HCT116 (cell line): ENCODE measurements around the gene TRPM4. TPM values are rescaled to one million over a fixed set of nuclear protein-coding genes. Genes with fewer than 3 reads are reported as not detected.

Source experiments
- ATAC-seq: fragments of 200-7000 bp; cut with Tn5 transposase; 2 replicates; pipeline ENCODE4 v1.9.1; 2020; ENCODE audit warnings: mild to moderate bottlenecking, moderate library complexity
- BruUV-seq: library from RNA; stranded (reverse); fragments of 400-500 nt; replicated peaks from 2 replicates; lab custom pipeline; 2021; lab: Mats Ljungman, UMichigan
- CTCF ChIA-PET: fragments of 300-600 bp; sonication (Branson Sonifier 250); formaldehyde crosslinking; loops from one replicate; lab custom pipeline; 2021; ENCODE audit warnings: antibody characterized with exemption; lab: Charles Lee
- POLR2A ChIA-PET: fragments of 300-600, 350-600 bp; sonication (Branson Sonifier 250); formaldehyde crosslinking; loops from one replicate; lab custom pipeline; 2021; ENCODE audit warnings: antibody characterized with exemption; lab: Charles Lee
- RAD21 ChIA-PET, 2 experiments: fragments of 300-600 bp; sonication (Branson Sonifier 250); formaldehyde crosslinking; loops; one replicate each; lab custom pipeline; 2023; ENCODE audit warnings: low total read pairs in 2 of 2; ENCODE audit not compliant: uncharacterized antibody in 2 of 2, unreplicated experiment in 2 of 2, low non-redundant PET in 1 of 2; lab: Charles Lee
- DNase-seq: peaks from one replicate; pipeline ENCODE4 v3.0.0-alpha.2; 2010; ENCODE audit warnings: low read depth, low spot score
- H2AFZ ChIP-seq: fragments of 200-600 bp; shearing (Covaris generic), sonication (generic); 2 replicates; pipeline ENCODE4 v1.6.1; 2017; ENCODE audit warnings: low read depth, mixed run types, mixed read lengths, antibody characterized with exemption, low read length; ENCODE audit not compliant: poor library complexity, severe bottlenecking
- H3K27ac ChIP-seq: 2 replicates; pipeline ENCODE4 v1.5.1; 2012; ENCODE audit warnings: low read depth, low read length
- H3K27me3 ChIP-seq: fragments of 200-600 bp; sonication (generic); 2 replicates; pipeline ENCODE4 v1.6.1; 2016; ENCODE audit warnings: mixed run types, low read length, mixed read lengths; ENCODE audit not compliant: insufficient read depth
- H3K36me3 ChIP-seq, 2 experiments: fragments of 200-500 bp in 1 of 2; fragments of 200-600 bp in 1 of 2; sonication (Bioruptor generic) in 1 of 2; sonication (generic) in 1 of 2; 2 replicates each; pipeline versions ENCODE4 v1.5.1 to v1.6.1; 2014 to 2016; ENCODE audit warnings: low read length in 2 of 2, inconsistent platforms in 1 of 2, mixed read lengths in 1 of 2, mixed run types in 1 of 2; ENCODE audit not compliant: insufficient read depth in 2 of 2, control insufficient read depth in 1 of 2
- H3K4me1 ChIP-seq, 2 experiments: fragments of 200-600 bp in 1 of 2; sonication (generic) in 1 of 2; 2 replicates each; pipeline versions ENCODE4 v1.5.1 to v1.6.1; 2012 to 2017; ENCODE audit warnings: low read length in 2 of 2, inconsistent platforms in 1 of 2, mild to moderate bottlenecking in 1 of 2, mixed read lengths in 1 of 2, mixed run types in 1 of 2, moderate library complexity in 1 of 2; ENCODE audit not compliant: insufficient read depth in 2 of 2, control insufficient read depth in 1 of 2
- H3K4me2 ChIP-seq: fragments of 200-600 bp; sonication (generic); 2 replicates; pipeline ENCODE4 v1.6.1; 2017; ENCODE audit warnings: mixed run types, low read length, mixed read lengths
- H3K4me3 ChIP-seq, 2 experiments: fragments of 200-600 bp in 1 of 2; sonication (generic) in 1 of 2; replicated peaks in 1 of 2; 2 replicates each; pipeline ENCODE4 v1.5.1; 2011 to 2016; ENCODE audit warnings: low read length in 2 of 2, control low read depth in 1 of 2, low read depth in 1 of 2, mild to moderate bottlenecking in 1 of 2, mixed read lengths in 1 of 2, mixed run types in 1 of 2
- H3K79me2 ChIP-seq: fragments of 200-600 bp; sonication (generic); 2 replicates; pipeline ENCODE4 v1.6.1; 2017; ENCODE audit warnings: mild to moderate bottlenecking, mixed run types, low read length, moderate library complexity, mixed read lengths; ENCODE audit not compliant: insufficient read depth
- H3K9ac ChIP-seq: fragments of 200-600 bp; sonication (generic); 2 replicates; pipeline ENCODE4 v1.6.1; 2016; ENCODE audit warnings: low read length, mixed read lengths
- H3K9me2 ChIP-seq: fragments of 200-600 bp; sonication (generic), shearing (Covaris generic); 2 replicates; pipeline ENCODE4 v1.6.1; 2017; ENCODE audit warnings: mixed run types, mild to moderate bottlenecking, moderate library complexity; ENCODE audit not compliant: insufficient read depth
- H3K9me3 ChIP-seq, 2 experiments: fragments of 200-500 bp in 1 of 2; fragments of 200-600 bp in 1 of 2; sonication (Bioruptor generic) in 1 of 2; sonication (generic) in 1 of 2; 2 replicates each; pipeline ENCODE4 v1.6.1; 2014 to 2017; ENCODE audit warnings: low read length in 2 of 2, mixed read lengths in 2 of 2, inconsistent platforms in 1 of 2, low read depth in 1 of 2, mild to moderate bottlenecking in 1 of 2, mixed run types in 1 of 2, moderate library complexity in 1 of 2; ENCODE audit not compliant: control insufficient read depth in 1 of 2, insufficient read depth in 1 of 2
- H4K20me1 ChIP-seq: fragments of 200-600 bp; sonication (generic), shearing (Covaris generic); 2 replicates; pipeline ENCODE4 v1.6.1; 2017; ENCODE audit warnings: mixed run types, mild to moderate bottlenecking, moderate library complexity; ENCODE audit not compliant: insufficient read depth
- ATF3 ChIP-seq: IDR thresholded peaks from 2 replicates; pipeline ENCODE4 v1.6.1; 2012
- CBX3 ChIP-seq: IDR thresholded peaks from 2 replicates; pipeline ENCODE4 v1.6.1; 2012; ENCODE audit warnings: low read depth
- CEBPB ChIP-seq: IDR thresholded peaks from 2 replicates; pipeline ENCODE4 v1.6.1; 2012; ENCODE audit warnings: low read depth
- CTCF ChIP-seq, 3 experiments: fragments of 200-600 bp in 1 of 3; sonication (generic) in 1 of 3; IDR thresholded peaks in 2 of 3; conservative IDR thresholded peaks in 1 of 3; 2 replicates each; pipeline ENCODE4 v1.5.1; 2012 to 2017; ENCODE audit warnings: low read depth in 2 of 3, low read length in 2 of 3, antibody characterized with exemption in 1 of 3, borderline replicate concordance in 1 of 3, control low read depth in 1 of 3, mild to moderate bottlenecking in 1 of 3, mixed read lengths in 1 of 3, mixed run types in 1 of 3, moderate library complexity in 1 of 3; ENCODE audit not compliant: insufficient read depth in 1 of 3
- EGR1 ChIP-seq: IDR thresholded peaks from 2 replicates; pipeline ENCODE4 v1.6.1; 2012; ENCODE audit warnings: low read depth
- ELF1 ChIP-seq: IDR thresholded peaks from 2 replicates; pipeline ENCODE4 v1.6.1; 2012; ENCODE audit warnings: low read depth, borderline replicate concordance
- EZH2 ChIP-seq: fragments of 200-600 bp; sonication (generic); IDR thresholded peaks from 2 replicates; pipeline ENCODE4 v1.6.1; 2017; ENCODE audit warnings: antibody characterized with exemption, mixed run types
- FOSL1 ChIP-seq: IDR thresholded peaks from 2 replicates; pipeline ENCODE4 v1.6.1; 2012; ENCODE audit warnings: low read depth
- MAX ChIP-seq: IDR thresholded peaks from 2 replicates; pipeline ENCODE4 v1.6.1; 2012
- POLR2A ChIP-seq: IDR thresholded peaks from 2 replicates; pipeline ENCODE4 v1.7.0; 2011; ENCODE audit warnings: borderline replicate concordance; ENCODE audit not compliant: insufficient read depth, insufficient read length; ENCODE audit errors: extremely low read depth
- POLR2AphosphoS5 ChIP-seq: IDR thresholded peaks from 2 replicates; pipeline ENCODE4 v1.6.1; 2011; ENCODE audit warnings: mild to moderate bottlenecking, low read depth, low read length, moderate library complexity
- RAD21 ChIP-seq: IDR thresholded peaks from 2 replicates; pipeline ENCODE4 v1.6.1; 2012; ENCODE audit warnings: low read depth, mild to moderate bottlenecking
- REST ChIP-seq: IDR thresholded peaks from 2 replicates; pipeline ENCODE4 v1.6.1; 2012; ENCODE audit warnings: low read depth
- SIN3A ChIP-seq: IDR thresholded peaks from 2 replicates; pipeline ENCODE4 v1.6.1; 2012; ENCODE audit warnings: low read depth
- SP1 ChIP-seq: IDR thresholded peaks from 2 replicates; pipeline ENCODE4 v1.6.1; 2012; ENCODE audit warnings: low read depth
- SRF ChIP-seq: IDR thresholded peaks from 2 replicates; pipeline ENCODE4 v1.6.1; 2012; ENCODE audit warnings: low read depth
- TCF7L2 ChIP-seq: IDR thresholded peaks from 2 replicates; pipeline ENCODE4 v1.7.0; 2011; ENCODE audit warnings: borderline replicate concordance, inconsistent platforms; ENCODE audit not compliant: insufficient read depth, insufficient read length; ENCODE audit errors: extremely low read depth
- YY1 ChIP-seq: IDR thresholded peaks from 2 replicates; pipeline ENCODE4 v1.6.1; 2011; ENCODE audit warnings: low read length, low read depth, moderate library complexity, mild to moderate bottlenecking; ENCODE audit not compliant: insufficient replicate concordance; ENCODE audit errors: extremely low read depth
- ZBTB33 ChIP-seq: IDR thresholded peaks from 2 replicates; pipeline ENCODE4 v1.6.1; 2011; ENCODE audit warnings: mild to moderate bottlenecking, low read length, moderate library complexity; ENCODE audit not compliant: insufficient replicate concordance; ENCODE audit errors: extremely low read depth
- intact Hi-C: fragments of 100-400 bp; cut with micrococcal nuclease; formaldehyde crosslinking; loops from 2 replicates; pipeline ENCODE4 v1.10.0; 2022
- total RNA-seq: library from RNA; stranded (reverse); gene quantifications from one replicate; pipeline ENCODE4 v1.2.1, GENCODE V29; 2021; ENCODE audit not compliant: unreplicated experiment

The TRPM4 gene
- total RNA-seq, 1 experiment from 2014 or later = 44.2 TPM

GRCh38 chr19:49212016-49212701, 54.6 kb downstream of the TRPM4 start:
- no peak overlapping the region for H3K27ac ChIP-seq
- H3K9me2 ChIP-seq = no peaks in the 10 kb centered on the region
- no peaks in the 10 kb centered on the region for H3K9me3 ChIP-seq
- no peak overlapping the region for H3K9ac ChIP-seq
- H3K4me1 ChIP-seq = peaks cover 10 to 13% of the 10 kb centered on the region in 2 experiments
- ChIA-PET RAD21 (no interaction called here), CTCF (no interaction called here), POLR2A (no interaction called here)
- intact Hi-C loops = no loop called here
- no peaks in the 10 kb centered on the region for H3K27me3 ChIP-seq
- no peak overlapping the region for H3K4me3 ChIP-seq
- TF ChIP-seq RAD21 = no peak
- TF ChIP-seq ELF1 = no peak
- TF ChIP-seq FOSL1 = no peak
- TF ChIP-seq SP1 = no peak
- no peak for TF ChIP-seq EZH2
- no peak for TF ChIP-seq ZBTB33
- no peak for TF ChIP-seq CTCF (IDR thresholded peaks at IDR 0.05 in 2 of 3, conservative IDR thresholded peaks at IDR 0.05 in 1 of 3; ENCODE audit: borderline replicate concordance in 1 of 3, insufficient read depth in 1 of 3, low read depth in 2 of 3, low read length in 2 of 3)
- TF ChIP-seq REST = no peak
- no peak for TF ChIP-seq MAX
- no peak for TF ChIP-seq POLR2AphosphoS5
- TF ChIP-seq POLR2A = no peak
- no peak for TF ChIP-seq SRF
- TF ChIP-seq YY1 = no peak
- no peak for TF ChIP-seq EGR1
- no peak for TF ChIP-seq ATF3
- no peak for TF ChIP-seq SIN3A
- TF ChIP-seq CEBPB = no peak
- TF ChIP-seq CBX3 = no peak
- TF ChIP-seq TCF7L2 = no peak
- H3K36me3 ChIP-seq = peaks cover 0 to 4% of the 10 kb centered on the region in 2 experiments; a peak in 2 of 4 replicates
- no peak overlapping the region for H3K4me2 ChIP-seq
- H4K20me1 ChIP-seq = no peaks in the 10 kb centered on the region
- BruUV-seq = no TSS peak
- H3K79me2 ChIP-seq = no peaks in the 10 kb centered on the region
- DNase-seq (no peak), ATAC-seq (no peak)
- H2AFZ ChIP-seq = no peak overlapping the region
